HepG2 (cell line): ENCODE data around the gene CALM1.

ENCODE experiments used
- CHD2 ChIP-seq: IDR thresholded peaks from 2 replicates; pipeline ENCODE4 v1.6.1; 2011; ENCODE audit warnings: low read depth, low read length, improper control_type of control experiment
- FOXO1 ChIP-seq: sonication (generic); formaldehyde crosslinking; IDR thresholded peaks from 2 replicates; pipeline ENCODE4 v1.4.0; 2020; ENCODE audit warnings: missing genetic modification reagents
- HNRNPK ChIP-seq: fragments of 200-400 bp; formaldehyde crosslinking; IDR thresholded peaks from 2 replicates; pipeline ENCODE4 v1.6.1; 2018; ENCODE audit warnings: low read length, low read depth, moderate library complexity, mild to moderate bottlenecking; ENCODE audit not compliant: poor library complexity, severe bottlenecking
- NCOA1 ChIP-seq: sonication (generic); formaldehyde crosslinking; IDR thresholded peaks from 2 replicates; pipeline ENCODE4 v1.9.0; 2021; ENCODE audit warnings: missing genetic modification reagents
- PITX1 ChIP-seq: sonication (generic); formaldehyde crosslinking; IDR thresholded peaks from 2 replicates; pipeline ENCODE4 v1.5.1; 2020; ENCODE audit warnings: mild to moderate bottlenecking, missing genetic modification reagents
- TCF12 ChIP-seq, 2 experiments: fragments of 450-650 bp in 1 of 2; sonication (generic) in 1 of 2; formaldehyde crosslinking in 1 of 2; IDR thresholded peaks; 2 replicates each; pipeline versions ENCODE4 v1.6.1 to v1.8.0; 2017 to 2022; ENCODE audit warnings: antibody characterized with exemption in 1 of 2, mild to moderate bottlenecking in 1 of 2, missing genetic modification reagents in 1 of 2, moderate library complexity in 1 of 2
- TOE1 ChIP-seq: sonication (generic); formaldehyde crosslinking; IDR thresholded peaks from 2 replicates; pipeline ENCODE4 v1.4.0; 2020; ENCODE audit warnings: mild to moderate bottlenecking, missing genetic modification reagents
- ZBTB8A ChIP-seq: sonication (generic); formaldehyde crosslinking; IDR thresholded peaks from 2 replicates; pipeline ENCODE4 v1.4.0; 2020; ENCODE audit warnings: mild to moderate bottlenecking, low read depth, missing genetic modification reagents, borderline replicate concordance
- TF ChIP-seq, protein P1 (sequence below): sonication (generic); formaldehyde crosslinking; IDR thresholded peaks from 2 replicates; pipeline ENCODE4 v1.4.0; 2020; ENCODE audit warnings: low read depth, missing genetic modification reagents

DNA sequence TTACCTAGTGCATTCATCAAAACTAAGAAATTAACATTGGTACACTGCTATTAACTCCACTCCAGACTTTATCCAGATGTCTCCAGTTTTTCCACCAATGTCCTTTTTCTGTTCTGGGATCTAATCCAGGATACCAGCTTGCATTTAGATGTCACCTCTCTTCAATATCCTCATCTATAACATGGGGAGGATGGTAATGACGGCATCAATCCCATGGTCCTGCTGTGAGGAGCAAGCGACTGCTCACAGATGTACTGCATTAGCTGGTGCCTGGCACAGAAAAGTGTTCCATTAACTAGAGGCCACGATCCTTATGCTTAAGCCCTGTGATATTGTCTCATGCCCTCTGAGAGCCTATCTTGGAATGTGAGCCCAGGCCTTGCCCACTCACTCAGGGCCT lies 53.8 kb downstream of the CALM1 start:
- no peak for TF ChIP-seq TCF12 (IDR thresholded peaks at IDR 0.05)
- TF ChIP-seq TCF12 (CRISPR knock-in tag; IDR thresholded peaks at IDR 0.05): no peak
- no peak for TF ChIP-seq FOXO1 (CRISPR knock-in tag)
- TF ChIP-seq ZBTB8A (CRISPR knock-in tag): no peak
- no peak for TF ChIP-seq CHD2
- no peak for TF ChIP-seq TOE1
- TF ChIP-seq NCOA1 (CRISPR knock-in tag): no peak
- TF ChIP-seq PITX1 (CRISPR knock-in tag): no peak
- TF ChIP-seq, protein P1, sequence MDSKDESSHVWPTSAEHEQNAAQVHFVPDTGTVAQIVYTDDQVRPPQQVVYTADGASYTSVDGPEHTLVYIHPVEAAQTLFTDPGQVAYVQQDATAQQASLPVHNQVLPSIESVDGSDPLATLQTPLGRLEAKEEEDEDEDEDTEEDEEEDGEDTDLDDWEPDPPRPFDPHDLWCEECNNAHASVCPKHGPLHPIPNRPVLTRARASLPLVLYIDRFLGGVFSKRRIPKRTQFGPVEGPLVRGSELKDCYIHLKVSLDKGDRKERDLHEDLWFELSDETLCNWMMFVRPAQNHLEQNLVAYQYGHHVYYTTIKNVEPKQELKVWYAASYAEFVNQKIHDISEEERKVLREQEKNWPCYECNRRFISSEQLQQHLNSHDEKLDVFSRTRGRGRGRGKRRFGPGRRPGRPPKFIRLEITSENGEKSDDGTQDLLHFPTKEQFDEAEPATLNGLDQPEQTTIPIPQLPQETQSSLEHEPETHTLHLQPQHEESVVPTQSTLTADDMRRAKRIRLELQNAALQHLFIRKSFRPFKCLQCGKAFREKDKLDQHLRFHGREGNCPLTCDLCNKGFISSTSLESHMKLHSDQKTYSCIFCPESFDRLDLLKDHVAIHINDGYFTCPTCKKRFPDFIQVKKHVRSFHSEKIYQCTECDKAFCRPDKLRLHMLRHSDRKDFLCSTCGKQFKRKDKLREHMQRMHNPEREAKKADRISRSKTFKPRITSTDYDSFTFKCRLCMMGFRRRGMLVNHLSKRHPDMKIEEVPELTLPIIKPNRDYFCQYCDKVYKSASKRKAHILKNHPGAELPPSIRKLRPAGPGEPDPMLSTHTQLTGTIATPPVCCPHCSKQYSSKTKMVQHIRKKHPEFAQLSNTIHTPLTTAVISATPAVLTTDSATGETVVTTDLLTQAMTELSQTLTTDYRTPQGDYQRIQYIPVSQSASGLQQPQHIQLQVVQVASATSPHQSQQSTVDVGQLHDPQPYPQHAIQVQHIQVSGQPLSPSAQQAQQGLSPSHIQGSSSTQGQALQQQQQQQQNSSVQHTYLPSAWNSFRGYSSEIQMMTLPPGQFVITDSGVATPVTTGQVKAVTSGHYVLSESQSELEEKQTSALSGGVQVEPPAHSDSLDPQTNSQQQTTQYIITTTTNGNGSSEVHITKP (CRISPR knock-in tag): no peak
- no peak for TF ChIP-seq HNRNPK
